Activated T-cell treated with anti-CD3 and anti-CD28 coated beads, Interleukin-2, amount 50 U/mL, for 48 hours (primary cell): ENCODE data around the gene FAM174B.

Experiments used
- DNase-seq, 2 experiments: peaks; one replicate each; pipeline ENCODE4 v3.0.0-alpha.2; 2020

The FAM174B gene

DNA sequence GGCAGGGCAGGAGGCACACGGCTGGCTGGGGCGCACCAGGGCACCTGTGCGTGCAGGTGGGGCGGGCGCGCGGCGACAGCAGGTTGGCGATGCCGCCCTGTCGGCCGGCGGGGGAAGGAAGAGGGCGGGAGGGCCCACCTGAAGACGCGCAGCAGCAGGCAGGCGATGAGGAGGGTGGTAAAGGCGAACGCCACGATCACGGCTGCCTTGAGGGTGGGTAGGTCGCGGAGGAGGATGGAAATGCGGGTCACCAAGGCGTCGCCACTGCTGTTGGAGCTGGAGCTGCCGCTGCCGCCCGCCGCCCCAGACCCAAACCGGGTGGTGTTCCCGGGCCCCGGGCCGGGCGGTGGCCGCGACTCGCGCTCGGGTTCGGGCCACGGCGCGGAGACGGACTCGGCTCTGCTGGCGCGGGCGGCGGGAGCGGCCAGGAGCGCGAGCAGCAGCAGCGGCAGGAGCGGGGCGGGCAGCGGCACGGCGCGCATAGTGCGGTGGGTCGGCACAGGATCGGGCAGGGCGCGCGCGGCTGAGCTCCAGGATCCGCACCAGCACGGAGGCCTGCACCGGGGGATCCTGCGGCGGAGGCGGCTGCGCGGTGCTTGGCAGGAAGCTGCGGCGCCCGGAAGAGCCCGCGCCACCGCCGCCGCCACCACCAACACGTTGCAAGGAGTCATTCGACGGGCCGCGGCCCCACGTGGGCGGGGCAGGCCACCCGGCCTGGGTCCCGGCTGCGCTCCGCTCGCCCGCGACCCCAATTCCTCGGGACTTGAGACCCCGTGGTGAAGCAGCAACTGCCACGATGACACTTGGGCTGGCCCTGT lies at the start of gene FAM174B:
FAM174B (minus strand) TSS at position 598 of the 818 bp plus-strand sequence.
- peak; percentile 44 to 63 for DNase-seq

DNA sequence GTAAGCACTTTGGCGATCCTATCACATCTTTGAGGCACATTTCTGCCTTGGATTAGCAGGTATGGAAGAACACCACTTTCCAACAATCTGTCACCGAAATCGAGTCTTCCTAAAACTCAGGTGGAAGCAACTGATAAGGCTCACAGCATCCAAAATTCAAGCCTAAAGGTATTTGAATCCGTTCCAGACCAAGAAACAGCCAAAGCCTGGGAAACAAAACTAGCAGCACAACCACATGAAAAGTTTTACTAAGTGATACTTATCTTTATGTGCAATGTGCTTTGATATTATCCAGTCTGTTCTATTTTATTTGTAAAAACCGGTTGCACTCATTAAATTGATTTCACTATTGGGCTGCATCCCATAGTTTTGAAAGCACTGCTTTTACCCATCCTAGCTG lies 40.5 kb upstream of the FAM174B start:
- DNase-seq = no peak

DNA sequence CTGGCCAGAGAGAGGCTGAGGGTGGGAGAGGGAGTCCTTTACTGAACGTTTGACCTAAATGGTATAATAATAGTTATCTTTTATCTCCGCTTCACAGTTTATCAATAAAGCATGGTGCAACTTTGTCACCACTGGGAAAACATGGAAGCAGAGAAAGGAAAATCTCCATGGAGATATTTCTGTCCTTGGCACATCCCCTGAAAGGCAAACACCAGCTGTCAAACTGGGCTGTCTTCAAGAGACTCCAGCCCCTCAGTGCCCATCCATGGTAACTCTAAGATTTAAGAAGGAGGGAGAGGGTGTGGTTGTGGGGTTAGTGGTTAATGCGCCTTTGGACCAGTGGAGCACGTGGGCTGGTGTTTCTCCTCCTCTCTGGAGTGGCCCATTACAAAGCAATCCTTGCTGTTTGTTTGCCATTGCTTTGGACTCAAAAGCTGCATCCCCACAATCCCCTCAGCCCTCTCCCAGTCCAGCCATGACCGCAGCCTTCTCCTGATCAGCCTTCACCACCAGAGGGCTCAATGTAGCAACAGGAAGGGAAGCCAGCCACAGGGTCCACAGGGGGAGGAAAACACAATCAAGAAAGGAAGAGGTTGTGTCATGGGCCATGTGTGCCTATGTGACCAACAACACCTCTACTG lies 38.2 kb upstream of the FAM174B start:
- no peak for DNase-seq

DNA sequence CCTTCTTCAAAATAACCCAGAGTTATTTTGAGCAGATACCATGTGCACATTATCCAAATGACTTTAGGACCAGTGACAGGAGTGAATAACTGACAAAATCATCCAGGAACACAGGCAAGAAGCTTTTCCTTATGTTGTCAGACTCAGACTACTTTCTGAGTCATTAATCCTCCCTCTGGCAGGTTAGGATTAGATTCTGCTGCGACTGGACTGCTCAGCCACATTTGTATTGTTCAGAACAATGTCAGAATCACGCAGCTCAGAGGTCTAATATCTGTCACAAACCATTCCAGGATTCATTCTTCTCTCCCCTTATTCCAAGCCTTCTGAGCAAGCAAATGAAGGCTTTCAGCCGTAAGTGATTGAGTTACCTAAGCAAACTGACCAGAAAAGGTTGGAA lies 34.8 kb upstream of the FAM174B start:
- no peak for DNase-seq

DNA sequence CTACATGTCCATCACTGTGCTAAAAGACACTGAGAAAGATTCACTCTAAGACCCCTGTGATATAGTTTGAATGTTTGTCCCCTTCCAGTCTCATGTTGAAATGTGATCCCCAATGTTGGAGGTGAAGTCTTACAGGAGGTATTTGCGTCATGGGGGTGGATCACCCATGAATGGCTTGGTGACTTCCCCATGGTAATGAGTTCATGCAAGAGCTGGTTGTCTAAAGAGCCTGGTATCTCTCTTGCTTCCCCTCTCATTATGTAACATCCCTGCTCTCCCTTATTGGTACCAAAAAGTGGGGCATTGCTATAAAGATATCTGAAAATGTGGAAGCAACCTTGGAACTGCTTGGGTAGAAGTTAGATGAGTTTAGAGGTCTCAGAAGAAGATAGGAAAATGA lies 32.2 kb upstream of the FAM174B start:
- no peak for DNase-seq

DNA sequence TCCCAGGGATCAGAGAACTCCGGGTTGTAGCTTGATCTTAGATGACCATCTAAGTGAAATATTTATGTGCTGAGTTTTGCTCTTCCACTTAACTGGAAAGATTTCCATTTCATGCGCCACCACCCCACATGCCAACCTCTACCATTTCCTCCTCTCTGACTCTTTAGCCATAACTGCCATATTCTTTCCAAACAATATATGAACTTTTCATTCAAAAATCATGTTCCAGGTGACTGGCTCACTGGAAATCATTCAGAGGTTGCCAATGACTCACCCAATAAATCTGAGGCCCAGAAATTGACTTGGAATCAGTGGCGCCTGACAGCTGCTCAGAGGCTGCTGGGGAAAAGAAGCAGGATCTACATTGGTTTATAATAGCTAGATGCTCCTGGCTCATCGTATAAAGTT lies 31.6 kb upstream of the FAM174B start:
- DNase-seq = no peak

DNA sequence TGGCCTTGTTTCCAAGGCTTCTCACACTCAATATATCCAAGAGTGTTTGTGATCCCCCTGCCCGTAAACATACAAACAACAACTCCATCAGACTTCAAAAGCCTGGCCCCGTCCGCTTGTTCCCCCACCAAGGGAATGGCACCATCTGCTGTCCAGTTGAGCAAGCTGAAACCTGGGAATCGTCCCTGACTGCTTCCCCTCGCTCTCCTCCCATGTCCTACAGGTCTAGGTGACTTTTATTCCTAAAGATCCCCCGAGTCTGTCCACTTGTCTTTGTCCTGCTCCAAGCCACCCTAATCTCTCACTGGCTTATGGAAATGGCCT lies 27.9 kb upstream of the FAM174B start:
- no peak for DNase-seq

DNA sequence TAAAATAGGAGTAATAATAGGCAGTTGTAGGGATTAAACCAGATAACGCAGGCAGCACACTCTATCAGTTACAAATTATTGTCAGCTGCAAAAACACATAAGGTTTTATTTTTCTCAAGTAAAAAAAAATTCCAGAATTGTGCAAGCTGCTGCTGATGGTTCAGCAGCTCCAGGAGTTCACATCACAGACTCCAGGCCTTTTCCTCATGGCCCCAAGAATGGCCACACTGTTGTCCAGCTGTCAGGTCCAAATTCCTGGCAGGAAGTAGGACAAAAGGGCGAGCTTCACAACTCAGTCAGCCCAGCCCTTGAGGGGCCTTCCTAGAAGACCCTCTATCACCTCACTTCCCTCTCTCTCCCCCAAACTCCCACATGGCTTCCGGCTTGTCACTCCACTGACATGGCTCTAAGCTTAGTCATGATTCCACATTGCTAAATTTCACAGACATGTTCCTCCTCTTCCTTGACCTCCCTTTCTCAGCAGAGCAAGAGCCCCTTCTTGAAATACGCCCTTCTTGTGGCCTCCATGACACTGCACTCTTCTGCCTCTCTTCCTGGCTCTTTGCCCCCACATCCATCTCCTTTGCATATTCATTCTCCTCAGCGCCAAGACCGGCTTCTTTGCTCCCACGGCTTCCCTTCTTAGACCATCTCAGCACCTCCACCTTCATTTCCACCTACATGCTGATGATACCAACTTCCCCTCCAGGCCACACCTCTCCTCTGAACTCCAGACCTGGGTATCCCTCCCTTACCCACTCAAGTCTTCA lies 27.4 kb upstream of the FAM174B start:
- DNase-seq = no peak

DNA sequence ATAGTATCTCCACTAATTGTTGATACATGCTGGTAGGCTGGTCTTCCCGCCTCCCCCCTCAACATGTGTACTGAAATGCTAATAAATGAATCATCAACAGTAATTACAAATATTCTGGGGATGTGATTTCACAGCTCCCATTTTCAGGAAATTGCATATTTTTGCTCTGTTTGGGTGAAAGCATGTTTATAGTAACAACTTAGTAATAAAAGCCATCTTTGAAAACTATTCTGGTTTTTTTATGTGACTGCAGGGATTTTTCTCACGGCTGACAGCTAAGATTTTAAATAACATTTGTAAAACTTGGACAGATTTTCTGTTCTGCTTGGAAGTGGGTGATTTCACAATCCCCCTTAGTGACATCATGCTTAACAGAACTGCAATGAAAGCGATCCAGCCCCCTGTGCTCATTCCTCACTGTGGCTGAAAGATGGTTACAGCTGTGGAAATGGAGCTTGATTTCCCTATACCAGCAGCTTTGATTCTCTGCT lies 25.6 kb upstream of the FAM174B start:
- no peak for DNase-seq

DNA sequence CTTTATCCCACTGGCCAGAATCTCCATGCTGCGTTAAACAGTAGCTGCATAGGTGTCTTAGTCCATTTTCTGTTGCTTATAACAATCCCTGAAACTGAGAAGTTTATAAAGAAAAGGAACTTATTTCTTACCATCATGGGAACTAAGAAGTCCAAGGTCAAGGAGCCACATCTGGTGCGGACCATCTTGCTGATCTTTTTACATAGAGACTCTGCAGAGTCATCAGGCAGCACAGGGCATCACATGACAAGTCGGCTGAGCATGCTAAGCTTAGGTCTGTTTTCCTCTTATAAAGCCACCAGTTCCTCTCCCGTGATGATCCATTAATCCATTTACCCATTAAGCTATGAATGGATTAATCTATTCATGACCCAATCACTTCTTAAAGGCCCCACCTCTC lies 22.4 kb upstream of the FAM174B start:
- no peak for DNase-seq

DNA sequence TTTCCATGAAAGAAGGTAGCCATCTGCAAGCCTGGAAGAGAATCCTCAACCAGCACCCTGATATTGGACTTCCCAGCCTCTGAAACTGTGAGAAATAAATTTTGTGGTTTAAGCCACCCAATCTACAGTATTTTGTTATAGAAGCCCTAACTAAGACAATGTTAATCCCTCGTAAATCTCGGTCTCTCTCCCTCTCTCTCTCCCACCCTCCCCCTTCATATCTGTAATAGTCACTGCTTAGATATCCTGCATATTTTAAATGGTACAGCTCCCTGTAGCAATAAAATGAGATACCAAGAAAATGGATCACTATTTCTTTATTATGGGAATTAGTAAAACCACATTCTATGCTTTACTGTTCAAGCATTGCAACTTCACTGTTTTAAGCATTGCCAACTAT lies 21.0 kb upstream of the FAM174B start:
- no peak for DNase-seq

DNA sequence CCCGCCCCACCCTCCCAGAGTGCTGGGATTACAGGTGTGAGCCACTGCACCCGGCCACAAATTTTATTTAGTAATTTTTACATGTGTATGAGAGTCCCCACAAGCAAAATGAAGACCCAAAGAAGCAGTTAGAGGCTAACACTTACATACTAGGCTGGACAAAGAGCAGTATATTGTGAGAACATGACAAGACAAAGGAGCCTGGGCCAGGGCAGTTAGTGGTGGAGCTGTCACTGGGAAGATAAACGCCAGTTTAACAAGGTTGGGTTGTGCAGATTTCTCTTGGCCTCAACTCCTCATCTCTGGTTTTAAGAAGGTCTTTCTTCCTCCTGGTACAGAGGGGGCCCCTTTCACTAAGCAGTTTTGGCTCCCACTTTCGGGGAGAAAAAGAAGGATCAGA lies 19.9 kb upstream of the FAM174B start:
- DNase-seq = no peak

DNA sequence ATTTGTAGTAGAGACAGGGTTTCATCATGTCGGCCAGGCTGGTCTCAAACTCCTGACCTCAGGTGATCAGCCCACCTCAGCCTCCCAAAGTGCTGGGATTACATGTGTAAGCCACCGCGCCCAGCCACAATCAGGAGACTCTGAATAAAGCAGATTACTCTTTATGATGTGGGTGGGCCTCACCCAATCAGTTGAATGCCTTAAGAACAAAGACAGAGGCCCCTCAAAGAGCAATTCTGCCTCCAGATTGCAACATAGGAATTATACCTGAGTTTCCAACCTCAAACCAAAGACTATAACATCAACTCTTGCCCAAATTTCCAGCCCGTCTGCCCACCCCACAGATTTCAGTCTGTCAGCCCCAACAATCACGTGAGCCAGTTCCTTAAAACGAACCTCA lies 18.8 kb upstream of the FAM174B start:
- DNase-seq = no peak

DNA sequence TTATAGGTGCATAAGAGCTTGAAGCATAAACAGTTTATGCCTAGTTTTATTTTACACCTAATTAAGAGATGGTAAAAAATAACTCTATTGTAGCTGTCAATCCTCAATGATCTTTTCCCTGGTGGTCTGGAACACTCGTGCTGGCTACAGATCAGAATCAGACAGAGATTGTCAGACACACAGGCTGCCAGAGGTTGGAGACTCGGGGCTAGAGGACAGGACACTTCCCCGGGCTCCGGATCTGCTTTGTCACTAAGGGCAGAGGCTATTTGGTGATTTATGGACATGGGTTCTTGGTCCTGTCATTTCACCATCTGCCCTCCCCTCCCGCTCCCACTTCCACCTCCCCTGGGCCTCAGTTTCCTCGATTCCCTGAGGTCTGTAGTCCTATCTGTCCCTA lies 16.5 kb upstream of the FAM174B start:
- no peak for DNase-seq

DNA sequence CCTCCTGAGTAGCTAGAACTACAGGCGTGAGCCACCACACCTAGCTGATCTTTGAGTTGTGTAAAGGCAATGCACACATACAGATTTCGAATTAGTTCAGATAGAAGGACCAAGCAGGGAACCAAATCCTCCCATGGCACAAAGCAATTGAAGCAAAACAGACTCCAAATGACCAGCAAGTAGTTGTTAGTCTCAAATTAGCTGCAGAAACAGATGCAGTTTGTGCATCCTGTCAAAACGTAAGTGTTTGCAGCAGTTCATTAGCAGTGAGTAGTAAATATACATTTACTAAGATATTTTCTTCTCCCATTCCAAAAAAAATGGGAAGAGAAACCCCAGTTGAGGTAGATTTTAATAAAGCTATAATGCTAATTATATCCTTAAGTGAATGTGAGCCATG lies 15.8 kb upstream of the FAM174B start:
- no peak for DNase-seq

DNA sequence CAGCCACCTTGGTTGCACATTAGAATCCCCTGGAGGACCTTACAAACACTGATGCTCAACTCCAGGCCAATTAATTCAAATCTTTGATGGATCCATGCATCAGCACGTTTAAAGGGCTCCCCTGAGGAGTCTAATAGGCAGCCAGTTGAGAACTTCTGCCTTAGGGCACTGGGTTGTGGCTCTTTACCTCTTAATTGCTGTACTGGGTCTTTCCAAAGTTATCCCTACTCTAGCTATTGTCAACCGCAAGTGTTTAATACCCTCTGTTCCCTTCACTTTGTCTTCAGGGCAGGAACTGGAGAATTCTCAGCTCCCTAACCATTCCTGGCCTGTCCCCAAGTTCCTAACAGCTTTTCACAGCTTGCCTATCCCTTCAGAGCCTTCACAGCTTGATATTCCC lies 15.0 kb upstream of the FAM174B start:
- no peak for DNase-seq

DNA sequence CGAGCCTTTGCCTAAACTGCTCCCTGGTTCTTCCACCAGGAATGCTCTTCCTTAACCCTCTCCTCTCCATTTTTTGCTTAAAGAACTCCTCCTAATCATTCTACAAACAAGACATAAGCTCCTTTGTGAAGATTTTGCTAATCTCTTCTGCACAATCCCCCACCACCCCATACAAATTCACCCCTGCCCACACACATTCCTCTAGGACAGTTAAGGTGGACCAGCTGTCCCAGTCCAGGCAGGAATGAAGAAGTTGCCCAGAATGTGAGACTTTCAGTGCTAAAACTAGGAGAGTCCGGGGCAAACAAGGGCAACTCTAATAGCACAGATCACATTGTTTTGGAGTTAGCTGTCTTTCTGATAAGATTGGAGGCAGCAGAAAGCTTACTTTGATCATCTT lies 13.9 kb upstream of the FAM174B start:
- DNase-seq = no peak

DNA sequence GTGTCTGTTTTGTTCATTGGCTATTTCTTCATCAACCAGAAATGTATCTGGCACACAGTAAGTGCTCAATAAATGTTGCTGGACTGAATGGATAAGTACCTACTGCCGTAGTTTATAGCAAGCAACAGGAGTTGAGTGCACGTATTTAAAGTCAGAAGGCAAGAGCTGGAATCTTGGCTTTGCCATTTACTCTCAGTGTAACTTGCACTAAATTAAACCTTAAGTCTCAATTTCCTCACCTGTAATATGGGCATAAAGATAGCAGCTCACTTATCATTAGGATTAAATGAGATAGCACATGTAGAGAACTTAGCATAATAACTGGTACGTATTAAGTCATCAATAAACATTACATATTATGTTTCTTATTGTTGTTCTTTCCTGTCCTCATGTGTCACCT lies 13.0 kb upstream of the FAM174B start:
- no peak for DNase-seq

DNA sequence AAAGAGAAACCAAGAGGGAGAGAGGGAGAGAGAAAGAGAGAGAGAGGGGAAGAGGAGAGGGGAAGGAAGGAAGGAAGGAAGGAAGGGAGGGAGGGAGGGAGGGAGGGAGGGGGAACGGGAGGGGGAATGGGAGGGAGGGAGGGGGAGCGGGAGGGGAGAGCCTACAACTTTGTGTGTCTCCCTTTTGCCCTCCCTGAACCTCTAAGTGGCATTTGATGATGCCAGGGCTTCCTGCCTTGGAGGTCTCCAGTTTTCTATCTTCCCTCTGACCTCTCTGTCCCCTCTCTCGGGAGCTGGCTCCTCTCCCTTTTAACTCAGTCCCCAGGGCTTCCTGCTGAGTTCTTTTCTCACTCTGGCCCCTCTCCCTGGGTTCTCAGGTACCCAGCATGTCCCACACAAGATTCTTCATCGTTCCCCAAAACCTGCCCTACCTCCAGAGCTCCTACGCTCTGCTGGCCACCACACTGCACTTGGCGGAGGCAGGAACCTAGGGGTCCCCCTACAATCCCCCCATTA lies 12.5 kb upstream of the FAM174B start:
- DNase-seq = no peak

DNA sequence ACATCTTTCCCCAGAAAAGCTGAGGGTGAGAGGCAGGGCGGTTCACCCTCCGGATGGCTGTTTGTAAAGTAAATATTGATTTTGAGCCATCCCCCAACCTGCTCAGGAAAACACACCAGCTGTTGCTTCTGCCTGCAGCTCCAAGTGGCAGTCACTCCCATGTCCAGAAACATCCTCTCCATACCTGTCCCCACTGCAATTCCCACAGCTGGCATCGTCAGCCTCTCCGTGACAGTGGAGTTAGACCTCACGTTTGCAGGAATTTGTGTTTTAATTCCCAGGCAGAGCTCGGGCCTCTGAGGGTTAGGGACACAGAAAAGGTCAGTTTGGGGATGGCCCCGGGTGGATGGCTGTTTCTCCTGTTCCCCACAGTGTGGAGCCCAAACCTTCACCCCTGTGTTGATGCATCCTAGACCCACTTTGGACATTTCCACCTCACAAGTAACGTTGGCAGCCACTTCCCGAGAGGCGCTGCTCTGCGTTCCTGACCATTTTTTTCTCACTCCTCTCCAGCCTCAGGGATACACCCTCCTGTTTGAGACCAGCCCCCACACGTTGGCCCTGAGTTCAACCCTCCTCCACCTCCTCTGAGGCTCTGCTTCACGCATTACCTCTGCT lies 11.8 kb upstream of the FAM174B start:
- DNase-seq = no peak

DNA sequence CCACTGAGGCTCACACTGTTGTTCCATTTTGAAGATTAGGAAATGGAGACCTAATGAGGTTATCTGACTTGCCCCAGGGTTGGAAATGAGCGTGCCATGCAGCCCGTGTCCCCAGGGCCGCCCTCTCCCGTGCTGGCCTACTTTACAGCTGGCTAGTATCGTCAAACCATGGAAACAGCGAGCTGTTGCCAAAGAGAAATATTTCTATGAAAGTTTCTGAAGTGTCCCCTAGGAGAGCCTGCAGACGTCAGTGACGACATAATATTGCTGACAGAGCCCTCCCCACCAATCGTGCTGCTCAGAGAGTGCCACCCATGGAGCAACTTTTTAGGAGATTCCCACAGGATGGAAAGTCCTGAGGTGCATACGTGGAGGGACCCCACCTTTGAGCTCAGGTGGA lies 11.2 kb upstream of the FAM174B start:
- DNase-seq = no peak

DNA sequence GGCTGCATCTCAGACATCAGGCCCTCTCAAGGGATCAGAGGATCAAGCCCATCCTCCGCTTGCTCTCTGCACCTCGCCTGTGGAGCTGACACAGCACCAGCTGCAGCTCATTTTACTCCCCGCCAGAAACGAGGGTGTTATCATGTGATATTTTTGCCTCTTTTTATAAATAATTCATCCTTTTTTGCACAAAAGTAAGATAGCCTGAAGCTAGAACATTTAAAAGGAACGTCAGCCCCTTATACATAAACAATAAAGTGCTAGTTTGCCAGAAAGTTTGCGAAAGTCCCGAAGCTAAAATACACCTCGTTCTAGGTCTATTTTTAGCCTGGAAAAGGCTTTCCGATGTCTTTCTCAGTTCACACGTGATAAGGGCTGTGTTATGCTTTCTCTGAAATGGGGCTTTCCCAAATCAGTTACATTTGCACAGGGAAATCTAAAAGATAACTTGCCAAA lies 9.6 kb upstream of the FAM174B start:
- DNase-seq = no peak
